ENCODE results near the gene RNF19B.

DNA sequence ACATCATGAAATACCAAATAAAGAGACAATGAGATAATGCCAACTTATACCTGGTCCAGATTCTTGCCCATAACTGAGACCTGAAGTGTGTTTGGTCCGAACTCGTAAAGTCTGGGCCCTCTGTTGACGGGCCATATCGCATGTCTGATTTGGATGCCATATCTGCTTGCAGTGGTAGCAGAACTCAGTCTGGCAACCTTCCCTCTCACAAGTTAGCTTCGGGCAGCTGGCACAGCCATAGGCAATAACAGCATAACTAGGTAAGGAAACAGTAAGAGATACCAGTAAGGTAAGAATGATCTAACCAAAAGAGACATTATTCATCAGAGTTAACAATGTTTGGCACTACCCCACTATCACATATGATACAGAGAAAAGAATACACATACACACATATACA is 15.1 kb downstream of the RNF19B start:
- TF ChIP-seq POLR2AphosphoS5 (IDR thresholded peaks at IDR 0.05; ENCODE audit: low read depth, low read length) = no peak
- no peak for TF ChIP-seq POLR2A (IDR thresholded peaks at IDR 0.05; ENCODE audit: low read depth, low read length)
- no peak for TF ChIP-seq TAF1 (IDR thresholded peaks at IDR 0.05; ENCODE audit: borderline replicate concordance, low read depth, low read length)
